ENCODE results near the gene FBRS.

DNA sequence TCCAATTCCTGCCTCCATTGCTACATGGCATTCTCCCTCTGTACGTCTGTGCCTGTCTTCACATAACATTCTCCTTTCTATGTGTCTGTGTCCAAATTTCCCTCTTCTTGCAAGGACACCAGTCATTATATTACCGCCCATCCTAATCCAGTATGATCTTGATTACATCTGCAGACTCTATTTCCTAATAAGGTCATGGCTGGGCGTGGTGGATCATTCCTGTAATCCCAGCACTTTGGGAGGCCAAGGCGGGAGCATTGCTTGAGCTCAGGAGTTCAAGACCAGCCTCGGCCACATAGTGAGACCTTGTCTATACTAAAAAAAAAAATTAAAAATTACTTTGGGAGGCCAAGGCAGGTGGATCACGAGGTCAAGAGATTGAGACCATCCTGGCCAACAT, 12.5 kb upstream of the FBRS start:
- TF ChIP-seq POLR2AphosphoS5 (IDR thresholded peaks at IDR 0.05; ENCODE audit: low read depth, low read length) = no peak
- TF ChIP-seq SIN3A (IDR thresholded peaks at IDR 0.05; ENCODE audit: borderline replicate concordance, insufficient read depth, low read length) = no peak
